ENCODE data around the gene GCFC2. TPM values are rescaled to one million over a fixed set of nuclear protein-coding genes. Genes with fewer than 3 reads are reported as not detected.
A peak's percentile ranks its signal among the peaks of the same experiment; 100 is the strongest.
"Not testable (repeated sequence)": the region's sequence is repeated elsewhere in the genome, so short reads cannot be mapped to it uniquely, and the experiment has no call there.

GCFC2 gene
- polyA plus RNA-seq, 2 of the 4 experiments (the other 2 are of a cell fraction): 15.1 to 41.7 TPM

DNA sequence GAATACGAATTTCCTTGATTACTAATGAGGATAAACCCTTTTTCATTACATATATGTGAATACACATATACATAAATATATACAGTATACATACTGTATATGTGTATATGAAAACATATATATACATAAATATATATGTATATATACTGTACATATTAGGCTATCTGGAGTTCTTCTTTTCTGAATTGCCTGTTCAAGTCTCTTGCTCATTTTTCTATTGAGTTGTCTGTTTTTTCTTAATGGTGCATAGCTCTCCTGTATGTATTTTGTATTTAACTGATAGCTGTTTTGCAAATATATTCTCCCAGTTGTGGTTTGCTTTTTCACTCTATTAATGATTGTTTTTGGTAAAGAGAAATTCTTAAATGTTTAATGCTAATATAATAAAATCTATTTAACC is 8.9 kb upstream of the GCFC2 start (continued):
- TF ChIP-seq NPAS2 (CRISPR knock-in tag; IDR thresholded peaks at IDR 0.05; ENCODE audit: borderline replicate concordance): no peak

DNA sequence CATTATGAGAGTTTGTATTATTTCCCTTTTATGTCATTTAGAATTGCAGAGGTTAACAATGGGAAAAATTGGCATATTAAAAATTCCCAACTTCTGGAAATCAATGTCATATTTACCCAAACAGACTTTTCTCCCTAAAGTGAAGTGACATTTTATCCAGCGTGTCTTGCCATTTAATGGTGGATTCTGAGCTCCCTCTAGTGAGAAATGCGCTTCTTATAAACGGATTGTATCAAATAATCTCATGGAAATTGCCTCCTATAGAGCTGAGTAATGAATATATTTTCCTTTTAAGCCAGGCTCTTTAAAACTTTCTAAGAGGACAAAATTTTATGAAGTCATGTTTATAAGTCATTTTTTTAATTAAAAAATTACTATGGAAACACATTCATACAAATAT is 5.7 kb upstream of the GCFC2 start:
- H3K4me1 ChIP-seq: 0 out of 3 replicates have a peak, but pooled peaks cover 2% of the 10 kb centered on the region
- no peak overlapping the region for H3K4me3 ChIP-seq
- TF ChIP-seq, protein P1, sequence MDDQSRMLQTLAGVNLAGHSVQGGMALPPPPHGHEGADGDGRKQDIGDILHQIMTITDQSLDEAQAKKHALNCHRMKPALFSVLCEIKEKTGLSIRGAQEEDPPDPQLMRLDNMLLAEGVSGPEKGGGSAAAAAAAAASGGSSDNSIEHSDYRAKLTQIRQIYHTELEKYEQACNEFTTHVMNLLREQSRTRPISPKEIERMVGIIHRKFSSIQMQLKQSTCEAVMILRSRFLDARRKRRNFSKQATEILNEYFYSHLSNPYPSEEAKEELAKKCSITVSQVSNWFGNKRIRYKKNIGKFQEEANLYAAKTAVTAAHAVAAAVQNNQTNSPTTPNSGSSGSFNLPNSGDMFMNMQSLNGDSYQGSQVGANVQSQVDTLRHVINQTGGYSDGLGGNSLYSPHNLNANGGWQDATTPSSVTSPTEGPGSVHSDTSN (IDR thresholded peaks at IDR 0.05): no peak
- peak in 1 of 2 experiments; percentile 45; a peak in 3 of 5 replicates for TF ChIP-seq RAD21 (conservative IDR thresholded peaks at IDR 0.05 in 1 of 2, IDR thresholded peaks at IDR 0.05 in 1 of 2)
- TF ChIP-seq, protein P2, sequence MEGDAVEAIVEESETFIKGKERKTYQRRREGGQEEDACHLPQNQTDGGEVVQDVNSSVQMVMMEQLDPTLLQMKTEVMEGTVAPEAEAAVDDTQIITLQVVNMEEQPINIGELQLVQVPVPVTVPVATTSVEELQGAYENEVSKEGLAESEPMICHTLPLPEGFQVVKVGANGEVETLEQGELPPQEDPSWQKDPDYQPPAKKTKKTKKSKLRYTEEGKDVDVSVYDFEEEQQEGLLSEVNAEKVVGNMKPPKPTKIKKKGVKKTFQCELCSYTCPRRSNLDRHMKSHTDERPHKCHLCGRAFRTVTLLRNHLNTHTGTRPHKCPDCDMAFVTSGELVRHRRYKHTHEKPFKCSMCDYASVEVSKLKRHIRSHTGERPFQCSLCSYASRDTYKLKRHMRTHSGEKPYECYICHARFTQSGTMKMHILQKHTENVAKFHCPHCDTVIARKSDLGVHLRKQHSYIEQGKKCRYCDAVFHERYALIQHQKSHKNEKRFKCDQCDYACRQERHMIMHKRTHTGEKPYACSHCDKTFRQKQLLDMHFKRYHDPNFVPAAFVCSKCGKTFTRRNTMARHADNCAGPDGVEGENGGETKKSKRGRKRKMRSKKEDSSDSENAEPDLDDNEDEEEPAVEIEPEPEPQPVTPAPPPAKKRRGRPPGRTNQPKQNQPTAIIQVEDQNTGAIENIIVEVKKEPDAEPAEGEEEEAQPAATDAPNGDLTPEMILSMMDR (IDR thresholded peaks at IDR 0.05): peak; percentile 39
- TF ChIP-seq HOXB13 (CRISPR knock-in tag; IDR thresholded peaks at IDR 0.05; ENCODE audit: low read depth): no peak
- TF ChIP-seq HOXA7 (CRISPR knock-in tag; IDR thresholded peaks at IDR 0.05): no peak
- H3K4me2 ChIP-seq: no peak overlapping the region
- ChIA-PET CTCF (interaction anchor here (1.4 to 6.3 kb wide), 4 partner anchors 13 to 80 kb away, joined by 3 to 28 read pairs (median 6); no protein-coding TSS in a partner anchor), POLR2A (no interaction called here)
- H3K9me3 ChIP-seq: no peaks in the 10 kb centered on the region
- DNase-seq (ENCODE audit: low read depth in 1 of 2, low spot score in 1 of 2): peak in 1 of 2 experiments; percentile 37
- H3K27ac ChIP-seq: no peak overlapping the region
- WGBS (ENCODE audit: missing lambda C conversion rate): 33% methylated on average over 3 of the region's 3 CpGs
- peak in 1 of 2 experiments; percentile 60; a peak in 2 of 6 replicates for ATAC-seq
- FAIRE-seq: no peak

DNA sequence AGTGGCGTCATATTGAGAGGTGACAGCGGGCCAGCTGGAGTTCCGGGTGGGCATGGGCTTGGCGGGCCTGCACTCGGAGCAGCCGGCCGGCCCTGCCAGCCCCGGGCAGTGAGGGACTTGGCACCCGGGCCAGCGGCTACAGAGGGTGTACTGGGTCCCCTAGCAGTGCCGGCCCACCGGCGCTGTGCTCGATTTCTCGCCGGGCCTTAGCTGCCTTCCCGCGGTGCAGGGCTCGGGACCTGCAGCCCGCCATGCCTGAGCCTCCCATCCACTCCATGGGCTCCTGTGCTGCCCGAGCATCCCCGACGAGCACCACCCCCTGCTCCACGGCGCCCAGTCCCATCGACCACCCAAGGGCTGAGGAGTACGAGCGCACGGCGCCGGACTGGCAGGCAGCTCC is 875 bp upstream of the GCFC2 start:
- DNase-seq (ENCODE audit: low read depth in 1 of 2, low spot score in 1 of 2); FAIRE-seq; ATAC-seq; H3K4me3 ChIP-seq; H3K9me3 ChIP-seq: not testable (repeated sequence)
- POLR2A ChIA-PET: interaction anchor here (2.5 kb wide), 1 partner anchor 70 kb away, joined by 9 read pairs; no protein-coding TSS in a partner anchor
- peak overlapping the region; percentile 86 to 95; a peak in 5 of 6 replicates for H3K27ac ChIP-seq
- peaks cover 18% of the 10 kb centered on the region for H3K4me1 ChIP-seq
- CTCF ChIA-PET: interaction anchor here (1.4 to 1.8 kb wide), 3 partner anchors 9 to 71 kb away, joined by 5 to 8 read pairs (median 5); no protein-coding TSS in a partner anchor
- 90% methylated on average over 15 of the region's 31 CpGs for WGBS (ENCODE audit: missing lambda C conversion rate)
- peak overlapping the region; percentile 83 for H3K4me2 ChIP-seq

DNA sequence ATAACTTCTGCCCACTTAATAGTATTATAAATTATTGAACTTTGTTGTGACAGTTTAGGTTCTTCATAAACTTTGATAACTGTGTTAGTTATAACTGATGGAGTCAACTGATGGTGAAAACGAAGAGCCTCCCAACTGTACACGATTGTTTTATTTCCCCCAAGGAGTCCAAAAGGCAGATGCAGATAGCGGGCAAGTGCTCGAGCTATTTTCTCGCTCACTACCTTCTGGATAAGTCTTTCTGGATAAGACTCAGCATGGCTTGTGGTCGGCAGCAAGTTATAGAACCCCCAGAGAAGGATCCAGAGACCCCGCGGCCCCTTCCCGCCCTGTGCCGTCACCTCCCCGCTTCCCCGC is 517 bp downstream of the GCFC2 start:
- POLR2A ChIA-PET: interaction anchor here (0.6 to 2.5 kb wide), 5 partner anchors 12 to 186 kb away, joined by 3 to 10 read pairs (median 5); partner anchors contain the start of gene MRPL19
- TF ChIP-seq KDM1A (IDR thresholded peaks at IDR 0.05; ENCODE audit: low read depth) (no peak), POLR2AphosphoS2 (conservative IDR thresholded peaks at IDR 0.05; ENCODE audit: low read length) (no peak), FOSB (CRISPR knock-in tag; IDR thresholded peaks at IDR 0.05) (no peak), RNF2 (IDR thresholded peaks at IDR 0.05; ENCODE audit: borderline replicate concordance, low read depth) (0 out of 2 replicates have a peak, but pooled peaks have one; percentile 35), MAFK (IDR thresholded peaks at IDR 0.05; ENCODE audit: partially characterized antibody) (no peak)
- TF ChIP-seq, protein P3, sequence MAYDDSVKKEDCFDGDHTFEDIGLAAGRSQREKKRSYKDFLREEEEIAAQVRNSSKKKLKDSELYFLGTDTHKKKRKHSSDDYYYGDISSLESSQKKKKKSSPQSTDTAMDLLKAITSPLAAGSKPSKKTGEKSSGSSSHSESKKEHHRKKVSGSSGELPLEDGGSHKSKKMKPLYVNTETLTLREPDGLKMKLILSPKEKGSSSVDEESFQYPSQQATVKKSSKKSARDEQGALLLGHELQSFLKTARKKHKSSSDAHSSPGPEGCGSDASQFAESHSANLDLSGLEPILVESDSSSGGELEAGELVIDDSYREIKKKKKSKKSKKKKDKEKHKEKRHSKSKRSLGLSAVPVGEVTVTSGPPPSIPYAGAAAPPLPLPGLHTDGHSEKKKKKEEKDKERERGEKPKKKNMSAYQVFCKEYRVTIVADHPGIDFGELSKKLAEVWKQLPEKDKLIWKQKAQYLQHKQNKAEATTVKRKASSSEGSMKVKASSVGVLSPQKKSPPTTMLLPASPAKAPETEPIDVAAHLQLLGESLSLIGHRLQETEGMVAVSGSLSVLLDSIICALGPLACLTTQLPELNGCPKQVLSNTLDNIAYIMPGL (CRISPR knock-in tag; IDR thresholded peaks at IDR 0.05; ENCODE audit: borderline replicate concordance): no peak
- TF ChIP-seq, protein P4, sequence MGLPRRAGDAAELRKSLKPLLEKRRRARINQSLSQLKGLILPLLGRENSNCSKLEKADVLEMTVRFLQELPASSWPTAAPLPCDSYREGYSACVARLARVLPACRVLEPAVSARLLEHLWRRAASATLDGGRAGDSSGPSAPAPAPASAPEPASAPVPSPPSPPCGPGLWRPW (IDR thresholded peaks at IDR 0.05): no peak
- WGBS (ENCODE audit: missing lambda C conversion rate): under 1% methylated on average over 7 of the region's 12 CpGs
- DNase-seq (ENCODE audit: low read depth in 1 of 2, low spot score in 1 of 2) (no peak), FAIRE-seq (no peak), ATAC-seq (no peak)
- CTCF ChIA-PET: interaction anchor here (1.3 to 1.7 kb wide), 2 partner anchors 10 to 64 kb away, joined by 3 to 5 read pairs; partner anchors contain the start of gene MRPL19
- Histone ChIP-seq H3K27ac (peak overlapping the region; percentile 86 to 95), H3K9me3 (no peaks in the 10 kb centered on the region), H3K4me1 (peaks cover 18% of the 10 kb centered on the region), H3K4me3 (peak overlapping the region; percentile 60), H3K4me2 (peak overlapping the region; percentile 80)

All from A549 (cell line).